IPS-NIHi11 (cell line): Measurements from ENCODE around the gene GRIK4.
"Not testable (repeated sequence)": the region's sequence is repeated elsewhere in the genome, so short reads cannot be mapped to it uniquely, and the experiment has no call there.

ENCODE experiments used
- DNase-seq: peaks from one replicate; pipeline ENCODE4 v3.0.0; 2012; ENCODE audit warnings: mixed read lengths, low spot score

The GRIK4 gene

GRCh38 chr11:120746376-120746775, 234.8 kb downstream of the GRIK4 start:
- DNase-seq, result peak; percentile 58

- no peak for DNase-seq
These were observed 235.5 kb downstream of the GRIK4 start for GRCh38 chr11:120746836-120747609.

- no peak for DNase-seq
These were observed 236.6 kb downstream of the GRIK4 start for GRCh38 chr11:120747850-120748814.

DNA sequence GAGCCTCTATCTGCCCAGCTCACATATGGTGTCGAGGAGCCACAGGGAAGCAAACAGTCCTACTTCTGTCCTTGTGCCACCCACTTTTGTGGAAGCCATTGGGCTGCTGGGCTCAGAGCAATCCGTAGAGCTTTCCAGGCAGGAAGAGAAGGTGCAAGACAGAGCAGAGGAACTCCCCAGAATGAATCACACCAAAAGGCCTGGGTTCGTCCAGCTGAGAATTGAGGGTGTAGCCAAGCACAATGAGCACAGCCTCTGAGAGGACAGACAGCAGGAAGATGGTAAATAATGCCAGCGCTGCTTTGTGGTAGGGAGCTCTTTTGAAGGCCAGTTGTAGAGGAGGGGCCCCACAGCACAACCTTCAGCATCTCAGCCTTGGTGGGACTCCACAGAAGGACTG, 237.8 kb downstream of the GRIK4 start:
- DNase-seq, result no peak

- DNase-seq, result no peak
These were observed 239.3 kb downstream of the GRIK4 start for GRCh38 chr11:120750647-120751549.

- peak; percentile 2 for DNase-seq
These were observed 240.0 kb downstream of the GRIK4 start for GRCh38 chr11:120751550-120751949.

GRCh38 chr11:120752668-120753067, 241.1 kb downstream of the GRIK4 start:
- DNase-seq, result no peak

DNA sequence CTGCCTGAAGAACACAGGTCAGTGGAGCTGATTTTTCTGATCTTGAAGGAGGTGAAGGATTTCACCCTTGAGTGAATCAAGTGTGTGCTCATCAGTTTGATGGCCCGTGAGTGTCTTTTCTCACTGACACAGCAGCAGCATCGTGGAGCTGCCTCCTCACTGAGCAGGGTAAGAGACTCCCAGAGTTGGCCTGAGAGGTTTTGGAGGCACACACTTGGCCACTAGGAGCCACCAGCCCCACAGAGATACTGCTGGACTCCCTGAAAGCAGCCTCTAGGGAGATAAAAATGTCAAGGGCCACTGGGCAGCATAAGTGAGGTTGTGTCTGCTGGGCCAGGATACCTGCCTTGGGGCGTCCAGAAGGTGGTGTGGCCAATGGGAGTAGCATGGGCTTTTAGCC, 245.4 kb downstream of the GRIK4 start:
- peak; percentile 8 for DNase-seq

DNA sequence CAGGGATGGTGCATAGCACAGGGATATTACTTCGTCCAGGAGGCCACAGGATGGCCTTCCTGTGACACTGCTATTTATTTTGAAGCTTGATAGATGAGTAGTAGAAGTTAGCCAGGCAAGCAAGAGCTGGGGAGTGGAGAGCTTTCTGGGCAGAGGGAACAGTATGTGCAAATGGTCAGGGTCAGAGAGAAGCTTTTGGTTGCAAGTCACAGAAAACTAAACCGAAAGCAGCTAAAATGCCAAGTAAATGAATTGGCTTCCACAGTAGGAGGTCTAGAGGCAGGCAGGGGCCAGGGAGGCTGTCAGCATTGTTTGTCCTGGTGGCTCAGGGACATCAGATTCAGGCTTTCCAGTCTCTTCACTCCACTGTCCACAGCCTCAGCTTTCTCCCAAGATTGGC, 247.5 kb downstream of the GRIK4 start:
- DNase-seq, result peak; percentile 11

DNA sequence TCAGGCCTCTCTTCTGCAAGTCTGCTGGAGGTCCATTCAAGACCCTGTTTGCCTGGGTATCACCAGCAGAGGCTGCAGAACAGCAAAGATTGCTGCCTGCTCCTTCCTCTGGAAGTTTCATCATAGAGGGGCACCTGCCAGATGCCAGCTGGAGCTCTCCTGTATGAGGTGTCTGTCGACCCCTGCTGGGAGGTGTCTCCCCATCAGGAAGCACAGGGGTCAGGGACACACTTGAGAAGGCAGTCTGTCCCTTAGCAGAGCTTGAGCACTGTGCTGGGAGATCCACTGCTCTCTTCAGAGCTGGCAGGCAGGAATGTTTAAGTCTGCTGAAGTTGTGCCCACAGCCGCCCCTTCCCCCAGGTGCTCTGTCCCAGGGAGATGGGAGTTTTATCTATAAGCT, 254.2 kb downstream of the GRIK4 start:
- not testable (repeated sequence) for DNase-seq

- no peak for DNase-seq
These were observed 254.8 kb downstream of the GRIK4 start for GRCh38 chr11:120766318-120766717.

GRCh38 chr11:120768949-120769348, 257.4 kb downstream of the GRIK4 start:
- DNase-seq, result no peak

DNA sequence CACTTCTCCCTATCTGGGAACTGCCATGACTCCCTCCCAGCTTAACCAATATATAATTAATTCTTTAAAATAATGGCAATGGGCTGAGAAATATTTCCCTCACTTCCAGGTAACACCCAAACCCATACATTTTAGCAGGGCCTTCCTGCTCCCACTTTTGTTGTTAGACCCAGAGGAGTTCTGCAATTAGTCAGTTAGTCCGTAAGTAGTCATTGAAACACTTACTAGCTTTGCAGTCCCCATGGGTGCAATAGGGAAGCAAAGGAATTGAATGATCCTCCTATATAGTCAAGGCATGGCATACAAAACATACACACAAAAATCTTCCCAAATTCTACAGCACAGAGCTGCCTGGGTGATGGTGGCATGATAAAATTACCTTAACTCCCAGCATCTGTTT, 258.4 kb downstream of the GRIK4 start:
- DNase-seq, result no peak

- DNase-seq, result no peak
These were observed 260.1 kb downstream of the GRIK4 start for GRCh38 chr11:120771551-120772060.

DNA sequence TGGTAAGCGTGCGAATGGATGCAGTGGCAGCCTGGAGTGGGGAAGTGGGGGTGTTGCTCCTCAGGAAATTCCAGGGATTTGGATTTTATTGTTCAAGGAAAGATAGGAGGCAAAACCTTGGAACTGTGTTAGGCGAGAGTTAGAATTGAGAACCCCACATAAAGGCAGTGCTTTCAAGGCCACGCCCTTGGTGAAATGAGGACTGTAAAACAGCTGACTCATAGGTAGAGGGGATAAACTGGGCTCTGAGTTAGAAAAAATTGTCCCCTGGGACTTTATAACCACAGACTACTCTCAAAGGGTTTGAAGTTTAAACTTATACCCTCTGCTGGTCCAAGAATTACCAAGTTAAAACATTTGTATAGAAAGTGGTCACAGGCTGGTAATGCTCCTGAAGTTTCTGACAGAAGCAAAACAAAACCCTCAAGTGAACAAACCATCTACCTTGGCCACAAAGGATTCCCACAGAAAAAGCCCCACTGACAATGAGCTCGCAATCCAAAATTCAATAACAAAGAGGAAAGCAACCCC, 262.0 kb downstream of the GRIK4 start:
- DNase-seq, result no peak

- DNase-seq, result no peak
These were observed 263.2 kb downstream of the GRIK4 start for GRCh38 chr11:120774591-120775386.

- DNase-seq, result peak; percentile 49
These were observed 264.7 kb downstream of the GRIK4 start for GRCh38 chr11:120775986-120776951.

DNA sequence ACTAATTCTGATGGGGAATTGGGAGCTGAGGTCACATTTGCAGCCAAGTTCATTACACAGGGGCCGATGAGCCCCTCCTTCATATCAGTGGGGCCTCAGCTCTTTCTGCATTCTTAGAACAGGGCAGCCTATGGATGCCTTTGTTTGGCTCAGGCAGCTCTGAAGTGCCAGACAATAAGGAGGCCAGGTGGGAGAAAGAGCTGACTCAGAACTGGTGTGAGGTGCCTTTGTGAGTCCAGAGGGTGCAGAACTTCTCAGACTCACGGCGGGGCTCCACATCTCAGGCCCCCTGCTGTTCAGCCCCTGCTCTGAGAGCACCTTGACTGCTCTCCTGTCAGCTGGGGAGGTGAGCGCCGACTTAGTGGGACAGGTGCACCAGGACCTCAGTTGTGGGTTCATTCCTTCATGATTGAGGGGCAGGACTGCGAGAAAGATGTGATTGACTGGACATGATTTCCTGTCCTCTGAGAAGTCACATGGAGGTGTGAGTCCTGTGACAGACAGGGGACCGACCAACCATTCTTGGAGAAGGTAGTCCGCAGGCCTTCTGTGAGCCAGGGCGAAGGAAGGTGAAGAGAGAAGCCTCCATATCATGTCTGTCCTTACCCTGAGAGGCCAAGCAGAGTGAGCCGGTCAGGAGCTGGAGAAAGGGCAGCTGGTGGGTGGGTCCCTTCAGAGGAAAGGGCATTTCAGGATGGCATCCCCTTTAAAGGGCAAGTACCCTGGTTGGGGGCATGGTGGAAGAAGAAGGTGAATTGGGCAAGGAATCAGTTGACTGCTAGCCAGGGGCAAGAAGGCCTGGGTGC, 267.3 kb downstream of the GRIK4 start:
- no peak for DNase-seq

DNA sequence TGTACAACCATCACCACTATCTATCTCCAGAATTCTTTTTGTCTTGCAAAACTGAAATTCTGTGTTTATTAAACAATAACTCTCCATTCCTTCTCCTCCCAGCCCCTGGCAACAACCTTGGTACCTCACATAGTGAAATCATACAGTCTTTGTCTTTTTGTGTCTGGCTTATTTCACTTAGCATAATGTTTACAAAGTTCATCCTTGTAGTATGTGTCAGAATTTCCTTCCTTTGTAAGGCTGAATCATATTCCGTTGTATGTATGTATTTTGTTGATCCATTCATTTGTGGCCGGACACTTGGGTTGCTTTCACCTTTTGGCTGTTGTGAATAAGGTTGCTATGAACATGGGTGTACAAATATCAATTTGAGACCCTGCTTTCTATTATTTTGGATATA, 268.7 kb downstream of the GRIK4 start:
- DNase-seq, result no peak
